K562 (cell line): Measurements from ENCODE around the gene PRKCB. TPM values are rescaled to one million over a fixed set of nuclear protein-coding genes. Genes with fewer than 3 reads are reported as not detected.
A peak's percentile ranks its signal among the peaks of the same experiment; 100 is the strongest.

Experiments
- BDP1 ChIP-seq: IDR thresholded peaks from 3 replicates; pipeline ENCODE4 v1.6.1; 2011; ENCODE audit not compliant: insufficient read length, insufficient read depth
- BRD9 ChIP-seq: fragments of 450-650 bp; IDR thresholded peaks from 2 replicates; pipeline ENCODE4 v1.6.1; 2018; ENCODE audit warnings: low read depth; ENCODE audit not compliant: partially characterized antibody
- COPS2 ChIP-seq: fragments of 450-650 bp; conservative IDR thresholded peaks from 2 replicates; pipeline ENCODE4 v1.6.1; 2016; ENCODE audit warnings: mild to moderate bottlenecking, moderate library complexity
- EP300 ChIP-seq: IDR thresholded peaks from 2 replicates; pipeline ENCODE4 v1.6.1; 2012; ENCODE audit warnings: low read length, improper control_type of control experiment
- HLTF ChIP-seq: fragments of 450-650 bp; IDR thresholded peaks from 2 replicates; pipeline ENCODE4 v1.6.1; 2016
- MTA1 ChIP-seq: fragments of 450-650 bp; IDR thresholded peaks from 2 replicates; pipeline ENCODE4 v1.6.1; 2017; ENCODE audit warnings: borderline replicate concordance
- MTA2 ChIP-seq: fragments of 450-650 bp; IDR thresholded peaks from 2 replicates; pipeline ENCODE4 v1.6.1; 2016; ENCODE audit warnings: low read depth
- NBN ChIP-seq: fragments of 450-650 bp; IDR thresholded peaks from 2 replicates; pipeline ENCODE4 v1.6.1; 2016; ENCODE audit warnings: low read depth, mild to moderate bottlenecking
- NCOA1 ChIP-seq: fragments of 450-650 bp; IDR thresholded peaks from 2 replicates; pipeline ENCODE4 v1.6.1; 2016; ENCODE audit warnings: low read depth
- NR4A1 ChIP-seq, 2 experiments: fragments of 250-450 bp in 1 of 2; fragments of 450-650 bp in 1 of 2; sonication (Bioruptor Pico) in 1 of 2; IDR thresholded peaks; 2 replicates each; pipeline versions ENCODE4 v1.4.0 to v1.6.1; 2016 to 2020; ENCODE audit warnings: mild to moderate bottlenecking in 2 of 2, missing compliant biosample characterization in 1 of 2, missing genetic modification characterization in 1 of 2, moderate library complexity in 1 of 2
- PHF21A ChIP-seq: fragments of 450-650 bp; IDR thresholded peaks from 2 replicates; pipeline ENCODE4 v1.6.1; 2017; ENCODE audit warnings: low read depth, borderline replicate concordance
- PRPF4 ChIP-seq: fragments of 200-400 bp; formaldehyde crosslinking; IDR thresholded peaks from one replicate; pipeline ENCODE4 v1.6.1; 2017; ENCODE audit warnings: low read length, low read depth, mild to moderate bottlenecking; ENCODE audit not compliant: insufficient read depth, poor library complexity, severe bottlenecking
- PTTG1 ChIP-seq: fragments of 450-650 bp; IDR thresholded peaks from 2 replicates; pipeline ENCODE4 v1.6.1; 2016; ENCODE audit warnings: low read depth, mild to moderate bottlenecking, missing genetic modification characterization, missing compliant biosample characterization
- SMARCC2 ChIP-seq: fragments of 450-650 bp; IDR thresholded peaks from 2 replicates; pipeline ENCODE4 v1.6.1; 2017; ENCODE audit warnings: antibody characterized with exemption, moderate library complexity, mild to moderate bottlenecking, low read depth
- SMARCE1 ChIP-seq: fragments of 450-650 bp; IDR thresholded peaks from 2 replicates; pipeline ENCODE4 v1.7.1; 2016; ENCODE audit warnings: mild to moderate bottlenecking
- polyA plus RNA-seq, 8 experiments: library from polyadenylated mRNA; depleted of rRNA in 4 of 8; stranded (reverse) in 5 of 8; unstranded in 3 of 8; fragments of >200 nt; fragmentation: Nextera tagmentation in 2 of 8; fragmentation: Illumina TruSeq in 1 of 8; extraction: Ambion mirVana in 2 of 8; extraction: Trizol in 1 of 8; gene quantifications; 2 replicates each; pipeline versions ENCODE4 v1.2.1 to v1.2.3, GENCODE V29; 2011 to 2014; ENCODE audit warnings: inconsistent platforms in 1 of 8, missing spikeins in 1 of 8
- total RNA-seq, 7 experiments: library from RNA; depleted of rRNA in 6 of 7; stranded (reverse); fragments of >200 nt in 6 of 7; fragmentation: Illumina TruSeq in 2 of 7; extraction: Trizol in 2 of 7; gene quantifications; 2 replicates each; pipeline versions ENCODE4 v1.2.1 to v1.2.3, GENCODE V29; 2011 to 2021; ENCODE audit warnings: low replicate concordance in 1 of 7
- TF ChIP-seq, protein P1 (sequence below), 2 experiments: fragments of 450-650 bp; IDR thresholded peaks; 2 replicates each; pipeline ENCODE4 v1.6.1; 2016
- TF ChIP-seq, protein P2 (sequence below): sonication (generic); IDR thresholded peaks from 2 replicates; pipeline ENCODE4 v1.6.1; 2016
- TF ChIP-seq, protein P3 (sequence below): sonication (generic); formaldehyde crosslinking; IDR thresholded peaks from 2 replicates; pipeline ENCODE4 v1.8.0; 2023; ENCODE audit warnings: missing genetic modification reagents, mild to moderate bottlenecking, borderline replicate concordance

Gene PRKCB
- total and polyA plus RNA-seq, 9 of the 15 experiments (the other 6 are each of a cell fraction or from before 2014, with no cell fraction given): 49.9 to 276 (median 148) TPM

DNA sequence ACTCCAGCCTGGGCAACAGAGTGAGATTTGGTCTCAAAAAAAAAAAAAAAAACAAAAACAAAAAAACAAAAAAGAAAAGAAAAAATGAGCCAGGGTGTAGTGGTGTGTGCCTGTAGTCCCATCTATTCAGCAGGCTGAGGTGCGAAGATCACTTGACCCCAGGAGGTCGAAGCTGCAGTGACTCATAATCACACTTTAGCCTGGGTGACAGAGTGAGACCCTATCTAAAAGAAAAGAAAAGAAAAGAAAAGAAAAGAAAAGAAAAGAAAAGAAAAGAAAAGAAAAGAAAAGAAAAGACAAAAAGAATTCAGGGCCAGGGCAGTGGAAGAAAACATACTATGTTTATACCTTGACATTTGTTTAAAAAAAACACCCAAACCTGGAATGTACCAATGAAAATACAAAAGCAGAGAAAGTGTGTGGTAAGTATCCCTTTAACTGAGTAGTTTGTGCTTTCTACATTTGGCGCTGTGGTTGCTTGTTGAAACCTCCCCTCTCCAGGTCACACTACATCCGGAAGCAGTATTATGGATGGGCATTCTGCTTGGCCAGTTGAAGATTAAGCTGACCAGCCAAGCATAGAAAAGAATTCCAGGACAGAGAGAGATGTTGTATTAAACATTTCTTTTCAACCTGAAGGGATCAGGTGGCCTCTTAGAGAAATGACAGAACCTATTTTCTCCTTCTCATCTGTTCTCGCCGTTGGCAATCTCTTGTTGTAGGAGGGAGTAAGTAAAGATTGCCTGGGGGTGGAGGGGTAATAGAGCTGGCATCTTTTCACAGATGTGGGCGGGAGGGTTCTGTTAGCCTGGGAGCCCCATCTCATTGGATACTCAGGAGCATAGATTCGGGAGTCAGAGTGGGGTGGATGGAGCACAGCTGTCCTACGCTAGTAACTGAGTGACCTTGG, 12.1 kb upstream of the PRKCB start (continued):
- peak; percentile 15; the same call in 1 of the 2 replicates for TF ChIP-seq MTA2
- TF ChIP-seq MTA1: 0 out of 2 replicates have a peak, but pooled peaks have one; percentile 19
- 0 out of 2 replicates have a peak, but pooled peaks have one; percentile 31 for TF ChIP-seq HLTF
- TF ChIP-seq EP300: peak; percentile 8; the same call in 1 of the 2 replicates
- peak; percentile 89 for TF ChIP-seq BRD9
- TF ChIP-seq SMARCC2: peak; percentile 41; the same call in 1 of the 2 replicates
- TF ChIP-seq, protein P1, sequence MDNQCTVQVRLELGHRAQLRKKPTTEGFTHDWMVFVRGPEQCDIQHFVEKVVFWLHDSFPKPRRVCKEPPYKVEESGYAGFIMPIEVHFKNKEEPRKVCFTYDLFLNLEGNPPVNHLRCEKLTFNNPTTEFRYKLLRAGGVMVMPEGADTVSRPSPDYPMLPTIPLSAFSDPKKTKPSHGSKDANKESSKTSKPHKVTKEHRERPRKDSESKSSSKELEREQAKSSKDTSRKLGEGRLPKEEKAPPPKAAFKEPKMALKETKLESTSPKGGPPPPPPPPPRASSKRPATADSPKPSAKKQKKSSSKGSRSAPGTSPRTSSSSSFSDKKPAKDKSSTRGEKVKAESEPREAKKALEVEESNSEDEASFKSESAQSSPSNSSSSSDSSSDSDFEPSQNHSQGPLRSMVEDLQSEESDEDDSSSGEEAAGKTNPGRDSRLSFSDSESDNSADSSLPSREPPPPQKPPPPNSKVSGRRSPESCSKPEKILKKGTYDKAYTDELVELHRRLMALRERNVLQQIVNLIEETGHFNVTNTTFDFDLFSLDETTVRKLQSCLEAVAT (IDR thresholded peaks at IDR 0.05): peak; percentile 32 to 58; a peak in 1 of 4 replicates
- TF ChIP-seq NCOA1: 0 out of 2 replicates have a peak, but pooled peaks have one; percentile 31
- TF ChIP-seq, protein P2, sequence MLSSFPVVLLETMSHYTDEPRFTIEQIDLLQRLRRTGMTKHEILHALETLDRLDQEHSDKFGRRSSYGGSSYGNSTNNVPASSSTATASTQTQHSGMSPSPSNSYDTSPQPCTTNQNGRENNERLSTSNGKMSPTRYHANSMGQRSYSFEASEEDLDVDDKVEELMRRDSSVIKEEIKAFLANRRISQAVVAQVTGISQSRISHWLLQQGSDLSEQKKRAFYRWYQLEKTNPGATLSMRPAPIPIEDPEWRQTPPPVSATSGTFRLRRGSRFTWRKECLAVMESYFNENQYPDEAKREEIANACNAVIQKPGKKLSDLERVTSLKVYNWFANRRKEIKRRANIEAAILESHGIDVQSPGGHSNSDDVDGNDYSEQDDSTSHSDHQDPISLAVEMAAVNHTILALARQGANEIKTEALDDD: no peak
- TF ChIP-seq PTTG1 (tag): 0 out of 2 replicates have a peak, but pooled peaks have one; percentile 24
- TF ChIP-seq BDP1: no peak
- no peak for TF ChIP-seq NR4A1 (CRISPR knock-in tag; IDR thresholded peaks at IDR 0.05)
- TF ChIP-seq NR4A1 (tag; IDR thresholded peaks at IDR 0.05): peak; percentile 20; the same call in 1 of the 2 replicates
- TF ChIP-seq NBN: peak; percentile 50; the same call in 1 of the 2 replicates
- TF ChIP-seq, protein P3, sequence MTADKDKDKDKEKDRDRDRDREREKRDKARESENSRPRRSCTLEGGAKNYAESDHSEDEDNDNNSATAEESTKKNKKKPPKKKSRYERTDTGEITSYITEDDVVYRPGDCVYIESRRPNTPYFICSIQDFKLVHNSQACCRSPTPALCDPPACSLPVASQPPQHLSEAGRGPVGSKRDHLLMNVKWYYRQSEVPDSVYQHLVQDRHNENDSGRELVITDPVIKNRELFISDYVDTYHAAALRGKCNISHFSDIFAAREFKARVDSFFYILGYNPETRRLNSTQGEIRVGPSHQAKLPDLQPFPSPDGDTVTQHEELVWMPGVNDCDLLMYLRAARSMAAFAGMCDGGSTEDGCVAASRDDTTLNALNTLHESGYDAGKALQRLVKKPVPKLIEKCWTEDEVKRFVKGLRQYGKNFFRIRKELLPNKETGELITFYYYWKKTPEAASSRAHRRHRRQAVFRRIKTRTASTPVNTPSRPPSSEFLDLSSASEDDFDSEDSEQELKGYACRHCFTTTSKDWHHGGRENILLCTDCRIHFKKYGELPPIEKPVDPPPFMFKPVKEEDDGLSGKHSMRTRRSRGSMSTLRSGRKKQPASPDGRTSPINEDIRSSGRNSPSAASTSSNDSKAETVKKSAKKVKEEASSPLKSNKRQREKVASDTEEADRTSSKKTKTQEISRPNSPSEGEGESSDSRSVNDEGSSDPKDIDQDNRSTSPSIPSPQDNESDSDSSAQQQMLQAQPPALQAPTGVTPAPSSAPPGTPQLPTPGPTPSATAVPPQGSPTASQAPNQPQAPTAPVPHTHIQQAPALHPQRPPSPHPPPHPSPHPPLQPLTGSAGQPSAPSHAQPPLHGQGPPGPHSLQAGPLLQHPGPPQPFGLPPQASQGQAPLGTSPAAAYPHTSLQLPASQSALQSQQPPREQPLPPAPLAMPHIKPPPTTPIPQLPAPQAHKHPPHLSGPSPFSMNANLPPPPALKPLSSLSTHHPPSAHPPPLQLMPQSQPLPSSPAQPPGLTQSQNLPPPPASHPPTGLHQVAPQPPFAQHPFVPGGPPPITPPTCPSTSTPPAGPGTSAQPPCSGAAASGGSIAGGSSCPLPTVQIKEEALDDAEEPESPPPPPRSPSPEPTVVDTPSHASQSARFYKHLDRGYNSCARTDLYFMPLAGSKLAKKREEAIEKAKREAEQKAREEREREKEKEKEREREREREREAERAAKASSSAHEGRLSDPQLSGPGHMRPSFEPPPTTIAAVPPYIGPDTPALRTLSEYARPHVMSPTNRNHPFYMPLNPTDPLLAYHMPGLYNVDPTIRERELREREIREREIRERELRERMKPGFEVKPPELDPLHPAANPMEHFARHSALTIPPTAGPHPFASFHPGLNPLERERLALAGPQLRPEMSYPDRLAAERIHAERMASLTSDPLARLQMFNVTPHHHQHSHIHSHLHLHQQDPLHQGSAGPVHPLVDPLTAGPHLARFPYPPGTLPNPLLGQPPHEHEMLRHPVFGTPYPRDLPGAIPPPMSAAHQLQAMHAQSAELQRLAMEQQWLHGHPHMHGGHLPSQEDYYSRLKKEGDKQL: no peak
- peak; percentile 74 for TF ChIP-seq SMARCE1
- TF ChIP-seq COPS2: no peak
- TF ChIP-seq PRPF4: no peak
- TF ChIP-seq PHF21A: no peak
